GM18517 (cell line): ENCODE data around the gene TPK1.
"Not testable (repeated sequence)": the region's sequence is repeated elsewhere in the genome, so short reads cannot be mapped to it uniquely, and the experiment has no call there.

Source experiments
- ATAC-seq: cut with Tn5 transposase; IDR thresholded peaks from one replicate; pipeline ENCODE4 v1.9.1; 2021; ENCODE audit warnings: mild to moderate bottlenecking, moderate library complexity; ENCODE audit not compliant: unreplicated experiment

Gene TPK1

GRCh38 chr7:144650439-144650838 is 185.4 kb downstream of the TPK1 start:
- ATAC-seq, result no peak

GRCh38 chr7:144649120-144649519 is 186.7 kb downstream of the TPK1 start:
- ATAC-seq, result no peak

GRCh38 chr7:144641389-144642044 is 194.3 kb downstream of the TPK1 start:
- ATAC-seq, result no peak

GRCh38 chr7:144632724-144633123 is 203.1 kb downstream of the TPK1 start:
- ATAC-seq, result no peak

GRCh38 chr7:144629598-144629997 is 206.3 kb downstream of the TPK1 start:
- ATAC-seq, result no peak

GRCh38 chr7:144629011-144629410 is 206.8 kb downstream of the TPK1 start:
- ATAC-seq, result no peak

- ATAC-seq, result no peak
Observed at GRCh38 chr7:144628176-144628575, 207.7 kb downstream of the TPK1 start.

- ATAC-seq, result no peak
Observed at GRCh38 chr7:144622745-144623144, 213.1 kb downstream of the TPK1 start.

- ATAC-seq, result no peak
Observed at GRCh38 chr7:144606261-144606660, 229.6 kb downstream of the TPK1 start.

- ATAC-seq, result no peak
Observed at GRCh38 chr7:144596953-144597352, 238.9 kb downstream of the TPK1 start.

GRCh38 chr7:144594580-144594979 is 241.3 kb downstream of the TPK1 start:
- ATAC-seq, result no peak

- no peak for ATAC-seq
Observed at GRCh38 chr7:144588559-144589051, 247.2 kb downstream of the TPK1 start.

GRCh38 chr7:144587701-144588100 is 248.2 kb downstream of the TPK1 start:
- no peak for ATAC-seq

GRCh38 chr7:144584726-144585125 is 251.1 kb downstream of the TPK1 start:
- no peak for ATAC-seq

- no peak for ATAC-seq
Observed at GRCh38 chr7:144579687-144580086, 256.2 kb downstream of the TPK1 start.

- no peak for ATAC-seq
Observed at GRCh38 chr7:144575456-144575855, 260.4 kb downstream of the TPK1 start.

GRCh38 chr7:144574753-144575152 is 261.1 kb downstream of the TPK1 start:
- ATAC-seq, result not testable (repeated sequence)

GRCh38 chr7:144568233-144568632 is 267.6 kb downstream of the TPK1 start:
- no peak for ATAC-seq

- no peak for ATAC-seq
Observed at GRCh38 chr7:144565586-144565985, 270.3 kb downstream of the TPK1 start.

- ATAC-seq, result no peak
Observed at GRCh38 chr7:144549861-144550260, 286.0 kb downstream of the TPK1 start.

- ATAC-seq, result no peak
Observed at GRCh38 chr7:144548556-144548955, 287.3 kb downstream of the TPK1 start.

- ATAC-seq, result no peak
Observed at GRCh38 chr7:144547888-144548287, 288.0 kb downstream of the TPK1 start.

GRCh38 chr7:144546782-144547181 is 289.1 kb downstream of the TPK1 start:
- ATAC-seq, result no peak
